Measurements from ENCODE around the gene CIPC.

The CIPC gene

GRCh38 chr14:77086017-77086727, 11.9 kb upstream of the CIPC start:
- no peak for DNase-seq (ENCODE audit: extremely low read depth, low read depth)
- TF ChIP-seq CTCF (IDR thresholded peaks at IDR 0.05; ENCODE audit: low read depth, low read length) = no peak

GRCh38 chr14:77086951-77087350, 11.1 kb upstream of the CIPC start:
- no peak for TF ChIP-seq CTCF (IDR thresholded peaks at IDR 0.05; ENCODE audit: low read depth, low read length)
- no peak for DNase-seq (ENCODE audit: extremely low read depth, low read depth)

- DNase-seq (ENCODE audit: extremely low read depth, low read depth) = no peak
- TF ChIP-seq CTCF (IDR thresholded peaks at IDR 0.05; ENCODE audit: low read depth, low read length) = no peak
Observed at GRCh38 chr14:77087631-77088030, 10.4 kb upstream of the CIPC start.

- DNase-seq (ENCODE audit: extremely low read depth, low read depth) = no peak
- no peak for TF ChIP-seq CTCF (IDR thresholded peaks at IDR 0.05; ENCODE audit: low read depth, low read length)
Observed at GRCh38 chr14:77088219-77088618, 9.8 kb upstream of the CIPC start.

- no peak for TF ChIP-seq CTCF (IDR thresholded peaks at IDR 0.05; ENCODE audit: low read depth, low read length)
- no peak for DNase-seq (ENCODE audit: extremely low read depth, low read depth)
Observed at GRCh38 chr14:77088645-77089044, 9.4 kb upstream of the CIPC start.

GRCh38 chr14:77091518-77091917, 6.5 kb upstream of the CIPC start:
- no peak for DNase-seq (ENCODE audit: extremely low read depth, low read depth)
- TF ChIP-seq CTCF (IDR thresholded peaks at IDR 0.05; ENCODE audit: low read depth, low read length) = no peak

GRCh38 chr14:77092676-77093075, 5.4 kb upstream of the CIPC start:
- DNase-seq (ENCODE audit: extremely low read depth, low read depth) = no peak
- TF ChIP-seq CTCF (IDR thresholded peaks at IDR 0.05; ENCODE audit: low read depth, low read length) = no peak

All from AG09319 (cell line).